ENCODE data around the gene NDRG3.
"Not testable (repeated sequence)": the region's sequence is repeated elsewhere in the genome, so short reads cannot be mapped to it uniquely, and the experiment has no call there.

Gene NDRG3

GRCh38 chr20:36758276-36758675 is 12.4 kb upstream of the NDRG3 start:
- DNase-seq, result no peak

GRCh38 chr20:36756496-36756895 is 10.6 kb upstream of the NDRG3 start:
- DNase-seq, result no peak

GRCh38 chr20:36754656-36755222 is 8.8 kb upstream of the NDRG3 start:
- peak; percentile 75 for DNase-seq

- DNase-seq, result no peak
Measured at GRCh38 chr20:36752582-36752981, 6.7 kb upstream of the NDRG3 start.

GRCh38 chr20:36745234-36745926 is 510 bp downstream of the NDRG3 start:
- DNase-seq, result peak; percentile 26

- no peak for DNase-seq
Measured at GRCh38 chr20:36744764-36745191, 1.1 kb downstream of the NDRG3 start.

- DNase-seq, result no peak
Measured at GRCh38 chr20:36744243-36744642, 1.6 kb downstream of the NDRG3 start.

GRCh38 chr20:36742558-36742957 is 3.3 kb downstream of the NDRG3 start:
- DNase-seq, result no peak

GRCh38 chr20:36741072-36741471 is 4.8 kb downstream of the NDRG3 start:
- DNase-seq, result no peak

GRCh38 chr20:36737183-36737499 is 8.7 kb downstream of the NDRG3 start:
- no peak for DNase-seq

GRCh38 chr20:36736451-36737182 is 9.3 kb downstream of the NDRG3 start:
- no peak for DNase-seq

- no peak for DNase-seq
Measured at GRCh38 chr20:36732456-36732855, 13.4 kb downstream of the NDRG3 start.

- DNase-seq, result peak; percentile 27
Measured at GRCh38 chr20:36728986-36729385, 16.9 kb downstream of the NDRG3 start.

- DNase-seq, result no peak
Measured at GRCh38 chr20:36726168-36726567, 19.7 kb downstream of the NDRG3 start.

- no peak for DNase-seq
Measured at GRCh38 chr20:36720510-36720909, 25.4 kb downstream of the NDRG3 start.

- peak; percentile 58 for DNase-seq
Measured at GRCh38 chr20:36717657-36718056, 28.2 kb downstream of the NDRG3 start.

GRCh38 chr20:36717021-36717420 is 28.9 kb downstream of the NDRG3 start:
- no peak for DNase-seq

GRCh38 chr20:36712775-36713174 is 33.1 kb downstream of the NDRG3 start:
- no peak for DNase-seq

- no peak for DNase-seq
Measured at GRCh38 chr20:36709126-36709525, 36.8 kb downstream of the NDRG3 start.

- DNase-seq, result no peak
Measured at GRCh38 chr20:36703530-36703929, 42.4 kb downstream of the NDRG3 start.

GRCh38 chr20:36700438-36700837 is 45.5 kb downstream of the NDRG3 start:
- no peak for DNase-seq

- not testable (repeated sequence) for DNase-seq
Measured at GRCh38 chr20:36695467-36695866, 50.4 kb downstream of the NDRG3 start.

- no peak for DNase-seq
Measured at GRCh38 chr20:36688630-36689029, 57.3 kb downstream of the NDRG3 start.

- DNase-seq, result no peak
Measured at GRCh38 chr20:36687850-36688249, 58.0 kb downstream of the NDRG3 start.

All from OCI-M1 (cell line).